HEK293T (cell line): ENCODE results near the gene MPHOSPH6.

ENCODE experiments used
- BHLHE40 ChIP-seq: fragments of 450-650 bp; IDR thresholded peaks from 2 replicates; pipeline ENCODE4 v1.6.1; 2016; ENCODE audit warnings: mild to moderate bottlenecking, moderate library complexity, borderline replicate concordance
- CTBP1 ChIP-seq: fragments of 450-650 bp; IDR thresholded peaks from 2 replicates; pipeline ENCODE4 v1.6.1; 2016; ENCODE audit warnings: borderline replicate concordance
- FOXA1 ChIP-seq: fragments of 450-650 bp; IDR thresholded peaks from 2 replicates; pipeline ENCODE4 v1.6.1; 2016; ENCODE audit warnings: mild to moderate bottlenecking
- FOXK2 ChIP-seq: fragments of 450-650 bp; IDR thresholded peaks from 2 replicates; pipeline ENCODE4 v1.6.1; 2016; ENCODE audit warnings: mild to moderate bottlenecking
- FOXM1 ChIP-seq: fragments of 450-650 bp; IDR thresholded peaks from 2 replicates; pipeline ENCODE4 v1.6.1; 2017; ENCODE audit warnings: mild to moderate bottlenecking, borderline replicate concordance
- NFRKB ChIP-seq: fragments of 450-650 bp; IDR thresholded peaks from 2 replicates; pipeline ENCODE4 v1.6.1; 2016; ENCODE audit warnings: mild to moderate bottlenecking, moderate library complexity
- SUZ12 ChIP-seq: fragments of 450-650 bp; IDR thresholded peaks from 2 replicates; pipeline ENCODE4 v1.6.1; 2016; ENCODE audit warnings: mild to moderate bottlenecking

DNA sequence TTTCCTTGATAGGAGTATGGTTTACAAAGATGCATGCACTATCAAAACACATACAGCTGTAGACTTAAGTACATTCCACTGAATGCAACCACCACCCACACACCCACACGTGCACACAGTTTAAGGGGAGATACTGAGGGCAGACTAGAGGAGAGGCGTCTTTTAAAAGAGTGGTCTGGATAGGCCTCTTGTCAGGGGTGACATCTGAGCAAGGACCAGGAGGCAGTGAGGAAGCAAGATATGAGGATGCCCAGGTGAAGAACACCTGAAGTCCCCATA is 12.6 kb downstream of the MPHOSPH6 start:
- TF ChIP-seq FOXM1, result no peak
- no peak for TF ChIP-seq FOXK2
- no peak for TF ChIP-seq CTBP1
- TF ChIP-seq NFRKB, result no peak
- no peak for TF ChIP-seq FOXA1
- TF ChIP-seq SUZ12, result no peak
- no peak for TF ChIP-seq BHLHE40
